ENCODE results near the gene CDC25C. TPM values are rescaled to one million over a fixed set of nuclear protein-coding genes. Genes with fewer than 3 reads are reported as not detected.

Gene CDC25C
- total RNA-seq, 1 donor from 2014 or later, result 10.6 TPM

GRCh38 chr5:138346889-138347288, 15.3 kb upstream of the CDC25C start:
- no peak overlapping the region for H3K4me3 Mint-ChIP-seq (ENCODE audit: low read depth)
- DNase-seq (ENCODE audit: low spot score, unreplicated experiment), result no peak
- no peaks in the 10 kb centered on the region for H3K4me1 Mint-ChIP-seq (ENCODE audit: low read depth)
- no peaks in the 10 kb centered on the region for H3K27me3 Mint-ChIP-seq
- no peak overlapping the region for H3K27ac Mint-ChIP-seq
- TF ChIP-seq CTCF (IDR thresholded peaks at IDR 0.05; ENCODE audit: unreplicated experiment), result no peak
- H3K9me3 Mint-ChIP-seq (ENCODE audit: low read depth), result peaks cover 10% of the 10 kb centered on the region
- H3K36me3 Mint-ChIP-seq (ENCODE audit: insufficient read depth), result peaks cover 42% of the 10 kb centered on the region

DNA sequence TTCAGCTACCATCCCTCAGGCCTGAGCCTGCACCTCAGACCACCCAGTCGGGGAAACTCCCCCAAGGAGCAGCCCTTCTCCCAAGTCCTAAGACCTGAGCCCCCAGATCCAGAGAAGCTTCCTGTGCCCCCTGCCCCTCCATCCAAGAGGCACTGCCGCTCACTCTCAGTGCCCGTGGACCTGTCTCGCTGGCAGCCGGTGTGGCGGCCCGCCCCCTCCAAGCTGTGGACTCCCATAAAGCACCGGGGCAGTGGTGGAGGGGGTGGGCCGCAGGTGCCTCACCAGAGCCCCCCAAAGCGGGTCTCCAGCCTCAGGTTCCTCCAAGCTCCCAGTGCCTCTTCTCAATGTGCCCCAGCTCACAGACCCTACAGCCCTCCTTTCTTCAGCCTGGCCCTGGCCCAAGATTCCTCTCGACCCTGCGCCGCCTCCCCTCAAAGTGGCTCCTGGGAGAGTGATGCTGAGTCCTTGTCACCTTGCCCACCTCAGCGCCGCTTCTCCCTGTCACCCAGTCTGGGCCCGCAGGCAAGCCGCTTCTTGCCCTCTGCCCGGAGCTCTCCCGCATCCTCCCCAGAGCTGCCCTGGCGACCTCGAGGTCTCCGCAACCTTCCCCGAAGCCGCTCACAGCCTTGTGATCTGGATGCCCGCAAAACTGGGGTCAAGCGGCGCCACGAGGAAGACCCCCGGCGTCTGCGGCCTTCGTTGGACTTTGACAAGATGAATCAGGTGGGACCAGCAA, 13.5 kb upstream of the CDC25C start:
- no peak overlapping the region for H3K27ac Mint-ChIP-seq
- H3K27me3 Mint-ChIP-seq, result no peaks in the 10 kb centered on the region

DNA sequence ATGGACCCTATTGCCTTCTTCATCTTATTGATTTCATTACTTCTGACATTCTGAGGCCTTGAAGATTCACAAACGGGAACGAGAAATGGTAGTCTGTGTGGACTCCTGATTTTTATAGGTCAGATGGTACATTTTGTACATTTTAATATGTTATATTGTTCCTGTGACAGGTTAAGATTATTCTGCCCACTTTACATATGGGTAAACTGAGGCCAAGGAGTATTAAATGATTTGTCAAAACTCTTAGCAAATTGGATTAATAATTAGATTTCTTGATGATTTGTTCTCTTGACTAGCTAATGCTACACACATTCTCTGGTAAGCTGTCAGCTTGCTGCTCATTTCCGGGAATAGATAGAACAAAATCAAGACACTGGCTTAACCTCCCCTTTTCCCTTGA, 8.4 kb upstream of the CDC25C start:
- Mint-ChIP-seq H3K4me1 (ENCODE audit: low read depth) (peaks cover 24% of the 10 kb centered on the region), H3K27me3 (no peaks in the 10 kb centered on the region), H3K4me3 (ENCODE audit: low read depth) (peak overlapping the region; percentile 98), H3K36me3 (ENCODE audit: insufficient read depth) (peaks cover 9% of the 10 kb centered on the region), H3K27ac (peak overlapping the region; percentile 68), H3K9me3 (ENCODE audit: low read depth) (no peaks in the 10 kb centered on the region)
- no peak for TF ChIP-seq CTCF (IDR thresholded peaks at IDR 0.05; ENCODE audit: unreplicated experiment)
- no peak for DNase-seq (ENCODE audit: low spot score, unreplicated experiment)

More for the DNA sequence above, 13.5 kb upstream of the CDC25C start:
- H3K4me3 Mint-ChIP-seq (ENCODE audit: low read depth), result no peak overlapping the region
- no peaks in the 10 kb centered on the region for H3K9me3 Mint-ChIP-seq (ENCODE audit: low read depth)
- no peak for TF ChIP-seq CTCF (IDR thresholded peaks at IDR 0.05; ENCODE audit: unreplicated experiment)
- H3K36me3 Mint-ChIP-seq (ENCODE audit: insufficient read depth), result peaks cover 34% of the 10 kb centered on the region
- peaks cover 12% of the 10 kb centered on the region for H3K4me1 Mint-ChIP-seq (ENCODE audit: low read depth)
- DNase-seq (ENCODE audit: low spot score, unreplicated experiment), result no peak

DNA sequence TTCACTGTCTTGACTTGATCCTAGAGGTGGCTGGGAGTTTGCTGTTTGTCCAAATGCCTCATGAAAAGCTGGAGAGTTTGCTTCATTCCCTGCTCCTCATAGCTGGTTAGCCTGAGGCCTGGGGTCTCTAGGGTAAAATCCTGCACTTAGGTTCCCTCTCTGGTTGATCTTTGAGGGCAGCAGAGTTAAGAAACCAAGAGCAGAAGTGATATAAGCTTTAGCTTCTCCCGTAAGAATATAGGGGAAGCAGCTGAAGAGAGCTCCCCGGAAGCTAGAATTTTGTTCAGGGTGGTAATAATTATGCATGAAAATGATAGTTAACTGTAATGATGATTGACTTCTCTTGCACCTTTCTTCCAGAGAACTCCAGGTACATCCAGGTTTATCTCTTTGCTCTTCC, 7.9 kb upstream of the CDC25C start:
- DNase-seq (ENCODE audit: low spot score, unreplicated experiment), result no peak
- Mint-ChIP-seq H3K4me1 (ENCODE audit: low read depth) (peaks cover 24% of the 10 kb centered on the region), H3K27ac (peak overlapping the region; percentile 92), H3K27me3 (no peaks in the 10 kb centered on the region), H3K9me3 (ENCODE audit: low read depth) (no peaks in the 10 kb centered on the region), H3K4me3 (ENCODE audit: low read depth) (peak overlapping the region; percentile 98), H3K36me3 (ENCODE audit: insufficient read depth) (peaks cover 9% of the 10 kb centered on the region)
- no peak for TF ChIP-seq CTCF (IDR thresholded peaks at IDR 0.05; ENCODE audit: unreplicated experiment)

DNA sequence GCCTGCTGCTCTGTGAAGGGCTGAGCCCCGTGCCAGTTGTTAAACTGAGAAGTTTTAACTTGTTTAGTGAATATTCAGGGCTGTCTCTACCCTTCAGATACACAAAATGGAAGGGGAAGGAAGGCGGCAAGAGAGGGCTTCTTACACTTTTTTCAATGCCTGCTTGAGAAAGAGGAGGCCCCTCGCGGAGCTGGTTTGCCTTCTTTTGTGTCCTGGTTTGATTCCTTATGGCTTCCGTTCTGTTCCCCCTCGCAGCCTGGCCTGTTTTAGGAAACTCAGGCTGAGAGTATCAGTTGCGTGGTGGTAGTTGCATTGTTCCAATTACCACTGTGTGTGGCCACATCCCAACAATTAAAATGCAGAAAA, 7.5 kb upstream of the CDC25C start:
- TF ChIP-seq CTCF (IDR thresholded peaks at IDR 0.05; ENCODE audit: unreplicated experiment), result no peak
- Mint-ChIP-seq H3K27ac (peak overlapping the region; percentile 92), H3K4me3 (ENCODE audit: low read depth) (peak overlapping the region; percentile 98), H3K36me3 (ENCODE audit: insufficient read depth) (peaks cover 9% of the 10 kb centered on the region), H3K9me3 (ENCODE audit: low read depth) (no peaks in the 10 kb centered on the region), H3K27me3 (no peaks in the 10 kb centered on the region), H3K4me1 (ENCODE audit: low read depth) (peaks cover 24% of the 10 kb centered on the region)
- DNase-seq (ENCODE audit: low spot score, unreplicated experiment), result no peak
